Endothelial cell (in vitro differentiated cells): Measurements from ENCODE around the gene DAB2. TPM values are rescaled to one million over a fixed set of nuclear protein-coding genes. Genes with fewer than 3 reads are reported as not detected.

Experiments used
- DNase-seq: peaks from one replicate; pipeline ENCODE4 v3.0.0; 2021; ENCODE audit warnings: low spot score
- H3K27ac Mint-ChIP-seq: one replicate; pipeline ENCODE4 v1.8.0; 2021; ENCODE audit warnings: mixed read lengths, inconsistent platforms; ENCODE audit not compliant: unreplicated experiment
- H3K27me3 Mint-ChIP-seq: one replicate; pipeline ENCODE4 v1.8.0; 2021; ENCODE audit warnings: mild to moderate bottlenecking, moderate library complexity, mixed read lengths, inconsistent platforms; ENCODE audit not compliant: unreplicated experiment
- H3K36me3 Mint-ChIP-seq: one replicate; pipeline ENCODE4 v1.8.0; 2021; ENCODE audit warnings: mild to moderate bottlenecking, low read depth, mixed read lengths, inconsistent platforms; ENCODE audit not compliant: unreplicated experiment
- H3K4me1 Mint-ChIP-seq: one replicate; pipeline ENCODE4 v1.8.0; 2021; ENCODE audit warnings: mild to moderate bottlenecking, mixed read lengths, inconsistent platforms; ENCODE audit not compliant: unreplicated experiment
- H3K4me3 Mint-ChIP-seq: one replicate; pipeline ENCODE4 v1.8.0; 2021; ENCODE audit warnings: mild to moderate bottlenecking, mixed read lengths, inconsistent platforms; ENCODE audit not compliant: unreplicated experiment
- H3K9me3 Mint-ChIP-seq: one replicate; pipeline ENCODE4 v1.8.0; 2021; ENCODE audit warnings: mixed read lengths, inconsistent platforms; ENCODE audit not compliant: unreplicated experiment
- total RNA-seq: library from RNA; stranded (reverse); fragmentation: NEBNext Ultra II Directional; extraction: Animal tissue kit (Norgen Biotek cat#: 25700); gene quantifications from one replicate; pipeline ENCODE4 v1.2.1, GENCODE V29; 2021; ENCODE audit not compliant: unreplicated experiment
- TF ChIP-seq, protein P1 (sequence below): fragments of 200-600 bp; sonication (generic); IDR thresholded peaks from one replicate; pipeline ENCODE4 v1.5.0; 2021; ENCODE audit warnings: antibody characterized with exemption; ENCODE audit not compliant: unreplicated experiment

DAB2 gene
- total RNA-seq, 1 donor from 2014 or later, result 70.7 TPM

DNA sequence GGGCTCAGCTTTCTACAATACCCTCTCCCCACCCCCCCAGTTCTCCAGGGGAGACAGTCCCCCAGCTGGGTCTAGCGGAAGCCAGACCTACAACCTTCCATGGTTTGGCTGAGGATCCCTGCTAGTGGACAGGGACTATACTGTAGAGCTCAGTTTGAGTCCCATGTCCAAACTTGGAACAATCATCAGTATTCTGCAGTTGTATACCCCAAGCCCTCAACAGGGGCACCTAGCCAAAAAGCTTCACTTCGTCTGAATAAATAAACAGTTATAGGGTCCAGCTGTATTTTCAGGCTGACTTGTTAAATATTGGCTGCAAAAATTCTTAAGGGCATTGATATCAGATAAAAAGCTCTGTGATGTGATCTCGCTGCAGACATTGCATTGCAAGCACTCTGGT lies 45.1 kb downstream of the DAB2 start:
- peaks cover 7% of the 10 kb centered on the region for H3K4me1 Mint-ChIP-seq
- H3K9me3 Mint-ChIP-seq, result no peaks in the 10 kb centered on the region
- H3K27ac Mint-ChIP-seq, result no peak overlapping the region
- peak overlapping the region; percentile 43 for H3K4me3 Mint-ChIP-seq
- TF ChIP-seq, protein P1, sequence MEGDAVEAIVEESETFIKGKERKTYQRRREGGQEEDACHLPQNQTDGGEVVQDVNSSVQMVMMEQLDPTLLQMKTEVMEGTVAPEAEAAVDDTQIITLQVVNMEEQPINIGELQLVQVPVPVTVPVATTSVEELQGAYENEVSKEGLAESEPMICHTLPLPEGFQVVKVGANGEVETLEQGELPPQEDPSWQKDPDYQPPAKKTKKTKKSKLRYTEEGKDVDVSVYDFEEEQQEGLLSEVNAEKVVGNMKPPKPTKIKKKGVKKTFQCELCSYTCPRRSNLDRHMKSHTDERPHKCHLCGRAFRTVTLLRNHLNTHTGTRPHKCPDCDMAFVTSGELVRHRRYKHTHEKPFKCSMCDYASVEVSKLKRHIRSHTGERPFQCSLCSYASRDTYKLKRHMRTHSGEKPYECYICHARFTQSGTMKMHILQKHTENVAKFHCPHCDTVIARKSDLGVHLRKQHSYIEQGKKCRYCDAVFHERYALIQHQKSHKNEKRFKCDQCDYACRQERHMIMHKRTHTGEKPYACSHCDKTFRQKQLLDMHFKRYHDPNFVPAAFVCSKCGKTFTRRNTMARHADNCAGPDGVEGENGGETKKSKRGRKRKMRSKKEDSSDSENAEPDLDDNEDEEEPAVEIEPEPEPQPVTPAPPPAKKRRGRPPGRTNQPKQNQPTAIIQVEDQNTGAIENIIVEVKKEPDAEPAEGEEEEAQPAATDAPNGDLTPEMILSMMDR, result no peak
- H3K27me3 Mint-ChIP-seq, result peaks cover 2% of the 10 kb centered on the region
- DNase-seq, result no peak
- H3K36me3 Mint-ChIP-seq, result peaks cover 59% of the 10 kb centered on the region

DNA sequence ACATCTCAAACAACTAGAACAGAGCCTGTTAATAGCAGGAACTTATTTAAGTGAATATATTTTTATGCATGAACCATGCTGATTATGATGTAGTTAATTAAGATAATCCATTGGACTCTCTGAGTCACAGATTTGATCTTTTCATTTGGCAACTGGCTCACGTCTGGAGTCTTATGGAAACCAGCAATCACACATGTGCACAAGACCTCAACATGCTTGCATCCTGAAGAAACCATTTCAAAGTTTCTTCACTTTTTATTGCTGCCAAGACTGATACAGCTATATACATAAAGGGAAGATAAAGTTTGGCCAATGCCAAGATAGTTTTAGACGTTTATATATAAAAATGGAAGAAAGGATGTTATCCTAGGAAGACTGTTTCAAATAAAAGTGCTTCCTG lies 47.2 kb downstream of the DAB2 start:
- no peak for DNase-seq
- Mint-ChIP-seq H3K4me1 (peaks cover 3% of the 10 kb centered on the region), H3K9me3 (no peaks in the 10 kb centered on the region), H3K27me3 (no peaks in the 10 kb centered on the region), H3K27ac (no peak overlapping the region), H3K4me3 (no peak overlapping the region), H3K36me3 (peaks cover 57% of the 10 kb centered on the region)
- TF ChIP-seq, protein P1, result no peak

DNA sequence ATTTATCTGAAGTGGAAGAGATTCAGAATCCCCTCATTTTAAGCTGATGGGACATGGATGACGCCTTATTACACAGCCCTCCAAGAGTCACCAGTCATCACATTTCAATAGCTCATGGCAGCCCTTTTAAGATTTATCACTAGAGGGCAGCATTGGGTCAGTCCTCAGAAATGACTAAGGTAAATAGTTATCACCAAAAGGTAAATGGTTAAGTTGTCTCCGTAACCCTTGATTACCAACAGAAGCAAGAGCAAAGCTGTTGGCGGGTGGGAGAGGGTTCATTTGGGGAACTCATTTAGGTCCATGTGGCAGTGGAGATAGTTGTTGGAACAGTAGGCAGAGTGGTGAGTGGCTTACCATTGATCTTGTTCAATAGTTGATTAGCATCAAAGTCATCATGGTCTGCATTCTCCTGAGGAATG lies 48.5 kb downstream of the DAB2 start:
- H3K27me3 Mint-ChIP-seq, result no peaks in the 10 kb centered on the region
- H3K4me1 Mint-ChIP-seq, result no peaks in the 10 kb centered on the region
- TF ChIP-seq, protein P1, result peak; percentile 79
- H3K36me3 Mint-ChIP-seq, result peaks cover 50% of the 10 kb centered on the region
- H3K4me3 Mint-ChIP-seq, result no peak overlapping the region
- H3K27ac Mint-ChIP-seq, result no peak overlapping the region
- H3K9me3 Mint-ChIP-seq, result no peaks in the 10 kb centered on the region
- DNase-seq, result peak; percentile 55

DNA sequence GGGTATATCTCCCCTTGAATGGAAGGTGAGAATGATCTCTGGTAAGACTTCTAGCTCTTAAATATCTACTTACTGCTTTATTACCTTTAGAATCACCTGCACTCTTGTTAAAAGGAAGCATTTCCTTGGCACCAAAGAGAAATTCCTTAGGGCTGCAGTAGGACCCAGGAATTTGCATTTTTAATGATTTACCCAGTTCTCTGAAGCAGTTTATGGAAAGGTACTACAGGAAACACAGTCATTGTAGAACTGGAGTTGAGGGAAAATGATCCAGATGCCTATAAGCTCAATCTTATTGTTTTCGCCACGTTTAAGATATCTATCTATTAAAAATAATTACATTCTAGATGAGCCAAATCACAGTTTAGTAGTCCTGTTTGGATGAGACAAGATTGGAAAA lies 51.0 kb downstream of the DAB2 start:
- Mint-ChIP-seq H3K36me3 (peaks cover 41% of the 10 kb centered on the region), H3K27ac (no peak overlapping the region), H3K4me3 (no peak overlapping the region), H3K27me3 (no peaks in the 10 kb centered on the region), H3K9me3 (no peaks in the 10 kb centered on the region), H3K4me1 (no peaks in the 10 kb centered on the region)
- TF ChIP-seq, protein P1, result no peak
- no peak for DNase-seq

DNA sequence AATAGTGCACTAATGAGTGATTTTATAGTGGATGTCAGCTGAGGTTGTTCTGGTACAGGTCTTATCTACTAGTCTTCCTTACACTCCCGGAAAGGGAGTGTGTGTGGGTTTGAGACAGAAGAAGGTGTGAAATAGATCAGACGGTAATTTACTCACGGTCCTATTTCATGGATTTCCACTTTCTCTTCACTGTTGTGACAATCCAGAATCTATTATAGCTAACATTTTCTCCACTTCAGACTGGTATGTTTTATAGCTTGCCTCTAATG lies 53.5 kb downstream of the DAB2 start:
- H3K27ac Mint-ChIP-seq, result no peak overlapping the region
- H3K4me3 Mint-ChIP-seq, result no peak overlapping the region

More for the DNA sequence above, 53.5 kb downstream of the DAB2 start:
- Mint-ChIP-seq H3K4me1 (no peaks in the 10 kb centered on the region), H3K27me3 (no peaks in the 10 kb centered on the region), H3K9me3 (no peaks in the 10 kb centered on the region), H3K36me3 (peaks cover 24% of the 10 kb centered on the region)
- TF ChIP-seq, protein P1, result no peak
- no peak for DNase-seq
